ENCODE results near the gene C13orf46. TPM values are rescaled to one million over a fixed set of nuclear protein-coding genes. Genes with fewer than 3 reads are reported as not detected.

The C13orf46 gene
- total and polyA plus RNA-seq, 2 of the 8 experiments (the other 6 are each of a cell fraction or from before 2014, with no cell fraction given): 0.23 to 0.28 TPM

GRCh38 chr13:113936166-113936965, 37.5 kb downstream of the C13orf46 start:
- Histone ChIP-seq H3K36me3 (ENCODE audit: control insufficient read depth in 2 of 4, insufficient read depth in 4 of 4, low read length in 3 of 4) (no peaks in the 10 kb centered on the region), H2BK5ac (ENCODE audit: low read depth, low read length) (no peak overlapping the region), H2AFZ (ENCODE audit: low read length) (no peak overlapping the region), H4K5ac (ENCODE audit: insufficient read length, low read depth, low read length) (no peak overlapping the region), H3K14ac (ENCODE audit: insufficient read length) (no peak overlapping the region), H3K4me1 (replicated peaks in 1 of 4; ENCODE audit: control insufficient read depth in 3 of 4, insufficient read depth in 4 of 4, low read length in 3 of 4) (peaks cover 0 to 2% (median 0%) of the 10 kb centered on the region in 4 experiments; a peak in 3 of 7 replicates), H2BK12ac (ENCODE audit: low read depth, low read length) (no peak overlapping the region), H2BK15ac (ENCODE audit: low read length) (no peak overlapping the region), H3K56ac (replicated peaks; ENCODE audit: insufficient read length, low read depth, low read length) (no peak overlapping the region), H3K18ac (ENCODE audit: extremely low read depth, low read length) (no peak overlapping the region), H3K79me2 (ENCODE audit: control insufficient read depth in 1 of 2, insufficient read depth in 2 of 2, low read length in 2 of 2) (no peaks in the 10 kb centered on the region), H4K8ac (ENCODE audit: extremely low read depth, insufficient read depth, low read length) (no peak overlapping the region), H2AK5ac (ENCODE audit: low read depth, low read length) (no peak overlapping the region), H3K23me2 (ENCODE audit: low read depth, low read length) (no peaks in the 10 kb centered on the region), H3K9me3 (ENCODE audit: insufficient read depth in 2 of 2, low read depth in 1 of 2, low read length in 1 of 2) (no peaks in the 10 kb centered on the region), H3K23ac (ENCODE audit: insufficient read length) (no peak overlapping the region), H2BK20ac (ENCODE audit: low read length) (no peak overlapping the region), H3K4me2 (ENCODE audit: insufficient read depth in 1 of 2, low read depth in 2 of 2, low read length in 2 of 2) (no peak overlapping the region), H3K4ac (replicated peaks; ENCODE audit: insufficient read length, low read depth, low read length) (no peak overlapping the region), H3K79me1 (ENCODE audit: low read depth, low read length) (no peaks in the 10 kb centered on the region), H3K27me3 (replicated peaks in 1 of 4; ENCODE audit: control insufficient read depth in 3 of 4, extremely low read depth in 1 of 4, insufficient read depth in 3 of 4, low read length in 3 of 4) (no peaks in the 10 kb centered on the region; a peak in 1 of 7 replicates), H3K4me3 (ENCODE audit: extremely low read depth in 1 of 4, insufficient read depth in 2 of 4, low read depth in 3 of 4, low read length in 4 of 4) (no peak overlapping the region), H4K91ac (replicated peaks; ENCODE audit: insufficient read length, low read length) (no peak overlapping the region), H3K27ac (ENCODE audit: low read depth, low read length) (no peak overlapping the region), H4K20me1 (replicated peaks in 1 of 2; ENCODE audit: control insufficient read depth in 1 of 2, insufficient read depth in 2 of 2, low read length in 2 of 2) (peaks cover 0 to 2% of the 10 kb centered on the region in 2 experiments), H2BK120ac (replicated peaks; ENCODE audit: low read depth, low read length) (no peak overlapping the region), H3K9ac (replicated peaks in 1 of 4; ENCODE audit: extremely low read depth in 1 of 4, low read depth in 3 of 4, low read length in 3 of 4) (no peak overlapping the region)
- FAIRE-seq: no peak
- ChIA-PET POLR2A (ENCODE audit: partially characterized antibody) (no interaction called here), CTCF (ENCODE audit: partially characterized antibody) (interaction anchor here (0.6 to 3.3 kb wide), 5 partner anchors 11 to 290 kb away, joined by 3 to 13 read pairs (median 3); no protein-coding TSS in a partner anchor)
- no peak for DNase-seq (ENCODE audit: low read depth in 1 of 2, low spot score in 2 of 2)
- 88% methylated on average over 24 of the region's 25 CpGs; no CpG with 5 or more reads in 1 of the 2 experiments for WGBS, 2 experiments (ENCODE audit: extremely low coverage in 1 of 2, insufficient coverage in 1 of 2, insufficient read length in 1 of 2, insufficient replicate concordance in 2 of 2, low coverage in 1 of 2, low lambda C conversion rate in 2 of 2, missing lambda C conversion rate in 1 of 2)

All from H1 (cell line).